NCI-H510A treated with DMSO at 0.1 percent for 48 hours (cell line): ENCODE results near the gene SORCS2.
A peak's percentile ranks its signal among the peaks of the same experiment; 100 is the strongest.

Source experiments
- DNase-seq: peaks from one replicate; lab custom pipeline; 2025; lab: John Stamatoyannopoulos, UW

SORCS2 gene

DNA sequence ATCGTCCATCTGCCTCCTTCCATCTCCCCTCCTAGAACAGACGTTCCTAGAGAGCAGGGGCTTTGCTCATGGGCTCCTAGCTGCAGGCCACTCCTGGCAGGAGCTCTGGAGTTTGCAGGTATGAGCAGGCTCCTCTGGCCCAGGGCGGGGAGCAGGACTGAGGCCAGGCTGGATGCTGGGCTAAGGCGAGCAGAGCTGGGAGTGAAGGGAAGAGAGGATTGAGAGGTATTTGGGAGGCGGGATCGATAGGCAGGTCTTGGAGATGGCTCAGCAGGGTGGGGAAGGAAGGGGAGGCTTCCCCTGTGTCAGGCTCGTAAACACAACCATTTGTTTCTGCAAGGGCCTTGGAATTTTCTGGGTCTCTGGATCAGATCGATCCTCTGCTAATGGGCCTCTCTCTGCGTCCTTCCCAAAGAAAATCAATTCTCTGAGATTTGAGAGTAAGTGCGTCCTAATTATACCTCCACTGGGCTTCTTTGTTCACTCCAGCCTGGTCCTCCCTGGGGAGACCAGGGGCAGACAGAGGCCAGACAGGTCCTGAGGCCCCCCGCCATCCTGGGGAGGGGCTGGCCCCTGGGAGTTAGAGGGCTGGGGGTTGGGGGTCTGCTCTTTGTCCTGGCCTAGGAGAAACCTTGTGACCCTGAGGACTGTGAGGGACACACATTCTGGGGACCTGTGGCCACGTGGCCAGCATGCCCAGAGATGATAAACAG, 337.2 kb downstream of the SORCS2 start:
- DNase-seq, result no peak

DNA sequence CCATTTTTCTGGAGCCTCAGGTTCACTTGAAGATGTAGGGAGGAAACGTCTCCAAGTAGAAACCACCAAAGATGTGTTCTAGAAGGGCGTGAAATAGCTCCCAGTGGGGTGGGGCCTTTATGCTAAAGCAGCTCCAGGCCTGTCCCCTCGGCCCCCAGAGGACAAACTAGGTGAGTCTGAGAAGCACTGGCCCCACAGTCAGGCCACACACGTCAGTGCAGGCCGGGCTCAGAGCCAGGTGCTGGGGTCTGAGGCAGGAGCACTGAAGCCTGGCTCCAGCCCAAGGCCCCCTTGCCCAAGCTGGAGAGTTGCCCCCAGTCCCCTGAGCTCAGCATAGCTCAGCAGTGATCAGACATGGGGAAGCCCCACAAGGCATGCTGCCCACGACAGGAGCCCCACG, 337.7 kb downstream of the SORCS2 start:
- no peak for DNase-seq

DNA sequence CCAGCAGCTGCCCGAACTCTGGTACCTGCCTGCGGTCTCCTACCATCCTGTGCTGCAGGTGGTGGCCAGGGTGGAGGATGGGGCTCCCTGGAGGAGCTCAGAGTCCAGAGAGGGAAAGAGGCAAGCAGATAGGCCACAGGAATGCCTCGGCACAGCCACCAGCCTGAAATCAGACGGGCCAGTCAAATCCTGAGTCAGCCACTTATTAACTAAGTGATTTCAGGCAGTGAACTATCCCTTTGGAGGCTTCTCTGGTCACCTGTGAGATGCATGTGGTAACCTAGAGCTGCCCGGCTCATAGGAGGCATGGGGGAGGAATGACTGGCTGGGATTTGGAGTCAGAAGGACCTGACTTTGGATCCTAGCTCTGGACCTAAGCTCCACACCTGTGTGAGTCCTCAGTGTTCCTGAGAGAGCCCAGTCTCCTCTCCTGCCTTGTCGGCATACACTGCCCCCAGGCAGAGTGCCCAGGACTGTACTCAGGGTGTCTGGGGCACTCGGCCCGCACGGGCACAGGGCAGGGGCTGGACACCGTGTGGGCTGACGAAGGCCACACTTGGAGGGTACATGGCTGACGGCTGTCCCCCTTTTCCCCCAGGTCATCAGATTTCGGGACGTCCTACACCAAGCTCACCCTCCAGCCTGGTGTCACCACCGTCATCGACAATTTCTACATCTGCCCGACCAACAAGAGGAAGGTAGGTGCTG, 338.7 kb downstream of the SORCS2 start:
- DNase-seq, result no peak

DNA sequence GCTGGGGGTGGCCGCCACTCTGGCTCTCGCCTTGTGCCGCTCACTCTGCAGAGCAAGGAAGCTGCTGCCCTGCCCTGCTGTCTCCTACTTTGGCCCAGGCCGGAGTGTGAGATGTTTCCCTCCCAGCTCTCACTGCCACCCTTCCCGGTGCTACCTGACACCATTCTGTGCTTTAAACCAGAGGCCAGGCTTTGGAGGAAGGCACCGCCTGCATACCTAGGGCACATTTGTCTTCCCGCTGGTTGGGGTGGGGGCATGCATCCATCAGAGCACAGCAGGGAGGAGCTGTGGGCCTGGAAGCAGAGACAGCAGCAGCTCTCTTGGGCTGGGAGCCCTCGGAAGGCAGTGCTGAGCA, 339.3 kb downstream of the SORCS2 start:
- no peak for DNase-seq

DNA sequence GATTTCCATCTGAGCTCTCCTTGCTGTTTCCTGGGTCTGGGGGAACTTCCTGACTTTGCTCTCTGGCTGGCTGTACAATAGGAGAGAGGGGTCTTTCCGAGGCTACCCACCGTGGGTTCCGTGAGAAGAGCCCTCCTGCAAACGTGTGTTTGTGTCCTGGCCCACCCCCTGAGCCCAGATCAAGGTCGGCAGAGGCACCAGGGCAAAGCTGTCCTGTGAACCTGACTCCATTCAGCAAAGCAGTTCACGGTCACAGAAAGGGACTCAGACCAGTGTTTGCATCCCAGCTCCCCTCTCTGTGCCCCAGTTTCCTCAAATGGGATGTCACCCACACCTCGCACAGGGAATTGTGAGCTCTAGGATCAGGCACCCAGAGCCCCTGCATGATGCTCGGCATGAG, 339.7 kb downstream of the SORCS2 start:
- DNase-seq, result no peak

DNA sequence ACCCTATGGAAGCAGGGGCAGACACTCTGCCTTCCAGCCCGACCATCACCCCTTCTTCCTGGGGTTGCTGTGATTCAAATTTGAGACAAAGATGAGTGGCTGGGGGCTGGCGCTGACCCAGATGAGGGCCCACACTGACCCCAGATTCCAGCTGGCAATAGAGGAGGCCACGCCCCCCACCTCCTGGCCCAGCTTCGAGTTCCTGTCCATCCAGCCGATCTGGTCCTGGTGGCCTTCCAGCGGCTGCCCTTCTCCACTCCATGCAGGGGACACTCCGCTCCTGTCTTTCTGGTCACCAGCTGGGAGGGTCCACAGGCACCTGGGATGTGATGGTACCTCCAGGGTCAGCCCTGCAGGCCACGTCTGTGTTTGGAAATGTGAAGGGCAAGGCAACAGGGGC, 340.9 kb downstream of the SORCS2 start:
- no peak for DNase-seq

DNA sequence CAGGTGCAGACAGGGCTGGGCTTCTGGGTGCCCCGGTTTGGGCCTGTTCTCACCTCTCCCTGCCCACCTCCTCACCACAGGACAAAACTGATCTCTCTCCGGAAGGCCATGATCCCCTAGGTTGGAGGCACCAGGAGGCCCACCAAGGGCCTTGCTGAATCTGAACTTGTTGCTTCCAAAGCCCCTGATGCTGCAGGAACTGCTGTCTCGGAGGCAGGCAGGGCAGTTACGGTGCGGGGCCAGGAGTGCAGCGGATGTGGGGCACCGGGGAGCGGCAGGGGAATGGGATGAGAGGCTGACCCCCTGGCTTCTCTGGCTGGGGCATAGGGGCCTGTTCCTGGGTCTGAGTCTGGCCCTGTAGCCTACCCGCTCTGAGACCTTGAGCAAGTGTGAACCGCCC, 342.8 kb downstream of the SORCS2 start:
- DNase-seq, result no peak

DNA sequence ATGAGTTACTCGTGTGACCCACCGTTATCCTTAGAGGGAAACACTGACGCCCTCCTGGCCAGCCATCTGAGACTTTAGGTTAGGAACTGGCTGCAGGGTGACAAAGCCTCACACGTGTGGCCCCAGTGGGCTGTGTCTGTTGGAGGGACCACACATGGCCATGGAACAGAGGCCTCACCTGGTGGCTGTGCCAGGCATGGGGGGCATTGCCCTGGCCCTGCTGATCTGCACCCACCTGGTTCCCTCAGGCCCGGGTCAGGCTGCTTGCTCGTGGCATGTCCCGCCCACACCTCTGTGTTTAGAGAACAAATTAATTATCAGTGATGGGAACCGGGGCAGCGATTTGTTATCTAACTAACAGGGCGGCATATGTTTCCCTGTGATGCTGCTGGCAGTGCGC, 343.3 kb downstream of the SORCS2 start:
- no peak for DNase-seq

DNA sequence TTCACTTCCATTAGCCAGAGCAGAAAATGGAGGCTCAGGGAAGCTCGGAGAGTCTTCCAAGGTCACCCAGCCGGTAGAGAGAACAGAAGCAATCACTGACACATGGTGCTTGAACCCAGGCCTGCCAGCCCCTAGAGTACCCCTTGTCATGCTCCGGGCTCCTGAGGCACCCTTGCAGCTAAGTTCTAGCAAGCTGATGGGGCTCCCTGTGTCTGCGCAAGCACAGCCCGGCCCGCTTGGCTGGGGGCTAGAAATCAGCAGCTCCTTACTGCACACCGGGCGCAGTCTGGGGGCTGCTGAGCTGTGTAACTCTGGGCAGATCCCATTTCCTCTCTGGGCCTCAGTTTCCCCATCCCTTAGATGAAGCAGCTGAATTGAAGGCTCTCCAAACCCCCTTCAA, 344.5 kb downstream of the SORCS2 start:
- no peak for DNase-seq

DNA sequence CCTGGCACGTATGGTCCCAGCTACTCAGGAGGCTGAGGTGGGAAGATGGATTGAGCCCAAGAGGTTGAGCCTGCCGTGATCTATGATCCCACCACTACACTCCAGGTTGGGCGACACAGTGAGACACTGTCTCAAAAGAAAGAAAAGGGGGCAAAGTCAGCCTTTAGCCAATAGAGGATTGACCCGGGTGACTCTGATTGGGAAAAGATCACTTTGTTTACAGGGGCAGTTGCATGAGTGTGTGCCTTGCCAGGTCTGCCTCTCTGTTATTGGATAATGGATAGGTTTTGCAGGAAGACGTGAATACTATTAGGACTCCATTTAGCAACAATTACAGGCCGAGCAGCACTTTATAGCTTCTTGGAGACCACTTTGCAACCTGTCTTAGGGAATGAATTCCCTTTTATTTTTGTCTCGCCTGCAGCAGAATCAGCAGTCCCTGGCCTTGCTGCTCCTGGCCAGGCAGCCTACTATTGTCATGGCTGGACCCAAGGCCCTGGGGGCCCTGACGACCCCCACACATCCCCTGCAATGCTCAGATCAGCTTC, 345.6 kb downstream of the SORCS2 start:
- no peak for DNase-seq

DNA sequence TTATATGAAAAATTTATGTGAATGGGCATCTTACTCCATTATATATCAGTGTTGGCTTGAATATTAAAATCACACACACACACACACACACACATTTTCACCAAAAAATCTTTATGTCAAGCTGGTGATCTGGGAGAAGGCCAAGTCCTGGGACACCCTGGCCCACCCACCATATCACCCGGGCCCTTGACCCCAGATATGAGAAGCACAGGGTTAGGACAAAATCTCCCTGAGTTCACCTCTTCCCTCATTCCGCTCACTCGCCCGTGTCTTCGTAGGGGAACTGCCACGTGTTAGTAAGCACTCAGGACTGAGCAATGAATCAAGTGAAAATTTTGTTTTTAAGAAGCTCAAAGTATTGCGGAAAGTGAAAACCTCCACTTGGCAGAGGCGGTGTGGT, 346.2 kb downstream of the SORCS2 start:
- DNase-seq, result no peak

DNA sequence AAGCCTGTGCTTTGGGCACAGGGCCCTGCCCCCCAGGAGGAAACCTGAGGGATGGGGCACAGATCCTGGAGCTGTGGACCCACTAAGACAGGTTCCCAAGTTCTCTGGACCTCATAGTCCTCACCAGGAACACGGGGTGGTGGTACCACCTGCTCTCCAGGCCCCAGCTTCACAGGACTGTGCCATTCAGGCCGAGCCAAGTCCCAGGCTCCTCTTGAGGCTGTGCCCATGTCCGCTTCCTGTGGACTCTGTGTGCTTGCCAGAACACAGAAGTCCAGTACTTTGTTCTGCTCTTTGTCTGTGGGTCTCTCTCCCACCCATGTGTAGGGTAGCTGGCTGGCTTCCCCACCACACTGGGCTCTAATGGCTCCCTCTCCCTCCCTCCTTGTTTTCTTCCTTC, 346.8 kb downstream of the SORCS2 start:
- no peak for DNase-seq

DNA sequence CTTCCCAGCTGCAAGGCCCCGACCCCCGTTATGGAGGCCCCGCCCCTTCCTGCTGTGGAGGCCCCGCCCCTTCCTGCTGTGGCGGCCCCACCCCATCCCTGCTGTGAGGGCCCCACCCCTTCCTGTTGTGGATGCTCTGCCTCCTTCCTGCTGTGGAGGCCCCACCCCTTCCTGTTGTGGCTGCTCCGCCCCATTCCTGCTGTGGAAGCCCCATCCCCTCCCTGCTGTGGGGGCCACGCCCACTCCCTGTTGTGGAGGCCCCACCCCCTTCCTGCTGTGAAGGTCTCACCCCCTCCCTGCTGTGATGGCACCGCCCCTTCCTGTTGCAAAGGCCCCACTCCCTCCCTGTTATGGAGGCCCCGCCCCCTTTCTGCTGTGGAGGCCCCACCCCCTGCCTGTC, 347.3 kb downstream of the SORCS2 start:
- no peak for DNase-seq

DNA sequence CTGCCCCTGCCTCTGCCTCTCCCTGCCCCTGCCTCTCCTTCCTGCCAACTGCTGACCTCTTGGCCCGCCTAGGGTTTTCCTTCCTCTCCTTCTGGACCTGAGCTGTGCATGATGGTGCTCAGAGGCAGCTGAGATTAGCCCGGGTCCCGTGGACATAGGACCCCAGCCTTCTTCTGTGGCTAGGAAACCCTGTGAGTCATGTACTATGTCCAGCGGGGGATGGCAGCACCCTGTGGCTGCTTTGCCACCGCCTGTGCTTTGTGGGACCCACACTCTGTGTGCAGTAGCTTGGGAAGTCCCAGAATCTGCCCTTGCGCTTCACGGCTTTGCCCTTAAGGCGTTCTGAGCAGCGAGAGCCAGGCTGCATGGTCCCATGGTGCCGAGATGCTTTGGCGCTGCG, 347.9 kb downstream of the SORCS2 start:
- no peak for DNase-seq

DNA sequence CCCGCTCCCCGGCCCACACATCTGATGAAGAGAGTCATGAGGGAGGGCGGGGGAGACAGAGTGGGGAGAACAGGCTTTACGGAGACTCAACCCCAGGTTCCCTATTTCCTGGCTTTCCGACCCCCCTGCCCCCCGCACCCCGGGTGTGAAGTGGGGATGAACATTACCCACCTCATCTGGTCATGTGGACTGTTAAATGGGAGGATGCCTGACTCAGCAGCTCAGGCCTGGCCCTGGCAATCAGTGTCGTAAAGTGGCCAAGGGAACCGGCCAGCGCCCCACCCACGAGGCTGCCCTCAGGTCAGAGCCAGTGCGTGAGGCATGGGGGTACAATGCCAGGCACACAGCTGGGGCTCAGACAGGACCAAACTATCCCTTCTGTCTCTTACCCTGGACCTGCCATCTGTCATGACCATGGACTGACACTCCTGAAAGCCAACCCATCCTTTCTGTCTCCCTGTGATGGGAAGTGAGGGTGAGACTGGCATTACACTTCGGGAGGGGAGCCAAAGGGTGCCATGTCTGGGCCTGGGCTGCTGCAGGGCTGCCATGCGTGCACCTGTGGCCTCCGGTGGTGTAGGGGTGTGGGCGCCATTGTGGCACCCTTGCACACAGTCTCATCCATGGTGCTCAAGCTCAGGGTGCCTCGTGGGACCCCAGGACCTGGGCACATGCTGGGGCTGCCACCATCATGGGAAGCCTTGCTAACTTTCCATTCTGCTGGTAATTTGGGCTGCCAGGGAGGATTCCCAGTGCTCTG, 348.5 kb downstream of the SORCS2 start:
- no peak for DNase-seq

DNA sequence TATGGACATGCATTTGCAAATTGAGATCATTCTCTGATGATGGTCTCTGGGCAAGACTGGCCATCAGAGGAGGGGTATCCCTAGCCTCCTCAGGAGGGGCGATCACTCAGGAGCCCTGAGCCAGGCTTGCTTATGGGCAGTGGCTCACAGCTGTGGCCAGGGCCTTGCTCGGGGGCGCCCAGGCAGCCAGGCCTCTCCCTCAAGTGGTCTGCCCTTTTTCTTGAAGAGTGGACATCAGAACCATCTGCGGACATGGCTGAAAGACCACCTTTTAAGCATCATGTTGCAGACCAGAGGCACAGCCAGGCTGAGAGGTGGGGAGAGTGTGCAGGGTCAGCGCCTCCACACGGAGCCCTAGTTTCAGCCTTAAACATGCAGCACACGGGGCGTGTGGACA, 349.1 kb downstream of the SORCS2 start:
- no peak for DNase-seq

DNA sequence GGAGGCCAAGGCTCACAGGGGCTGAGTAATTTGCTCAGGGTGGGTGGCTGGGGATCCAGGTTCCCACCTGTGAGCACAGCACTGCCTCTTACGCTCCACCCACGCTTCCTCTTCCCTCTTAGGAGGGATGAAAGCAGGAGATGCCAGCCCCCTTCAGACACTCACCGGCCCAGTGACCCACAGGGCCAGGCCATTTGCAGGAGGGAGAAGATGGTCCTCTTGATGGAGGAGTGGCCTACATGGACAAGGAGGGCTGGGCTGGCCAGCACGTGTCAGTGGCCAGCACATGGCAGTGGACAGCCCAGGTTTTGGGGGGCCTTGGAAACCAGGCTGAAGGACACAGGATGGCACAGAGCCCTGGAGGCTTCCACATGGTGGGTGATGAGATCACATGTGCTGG, 350.4 kb downstream of the SORCS2 start:
- DNase-seq, result no peak

DNA sequence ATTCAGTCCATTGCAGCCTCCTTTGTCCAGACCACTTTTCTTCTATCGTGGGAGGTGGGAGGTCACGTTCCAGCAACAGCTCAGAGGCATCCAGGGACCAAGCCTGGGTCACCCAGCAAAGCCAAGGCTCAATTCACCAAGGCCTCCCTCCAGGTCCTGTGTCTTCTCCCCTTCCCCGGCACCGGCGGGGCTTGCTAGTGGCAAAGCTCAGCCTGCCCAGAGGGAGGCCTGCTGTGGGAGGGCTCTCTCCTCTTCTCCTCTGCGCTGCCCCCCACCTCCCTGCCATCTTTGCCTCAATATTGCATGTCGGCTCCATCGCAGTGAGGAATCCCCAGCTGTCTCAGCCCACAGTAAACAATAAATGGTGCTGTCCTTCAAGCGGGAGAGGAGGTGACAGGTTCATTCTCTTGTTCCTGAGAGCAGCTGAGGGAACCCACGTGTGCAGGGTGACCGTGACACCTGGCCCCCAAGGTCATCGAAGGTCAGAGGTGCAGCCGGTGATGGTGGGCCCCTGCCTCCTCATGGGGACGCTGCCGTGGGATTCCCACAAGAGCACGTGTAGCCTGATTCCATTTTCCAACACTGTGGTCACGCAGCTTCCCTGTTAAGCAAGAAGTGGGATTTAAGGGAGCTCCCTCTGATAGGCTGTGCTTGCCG, 353.9 kb downstream of the SORCS2 start:
- no peak for DNase-seq

DNA sequence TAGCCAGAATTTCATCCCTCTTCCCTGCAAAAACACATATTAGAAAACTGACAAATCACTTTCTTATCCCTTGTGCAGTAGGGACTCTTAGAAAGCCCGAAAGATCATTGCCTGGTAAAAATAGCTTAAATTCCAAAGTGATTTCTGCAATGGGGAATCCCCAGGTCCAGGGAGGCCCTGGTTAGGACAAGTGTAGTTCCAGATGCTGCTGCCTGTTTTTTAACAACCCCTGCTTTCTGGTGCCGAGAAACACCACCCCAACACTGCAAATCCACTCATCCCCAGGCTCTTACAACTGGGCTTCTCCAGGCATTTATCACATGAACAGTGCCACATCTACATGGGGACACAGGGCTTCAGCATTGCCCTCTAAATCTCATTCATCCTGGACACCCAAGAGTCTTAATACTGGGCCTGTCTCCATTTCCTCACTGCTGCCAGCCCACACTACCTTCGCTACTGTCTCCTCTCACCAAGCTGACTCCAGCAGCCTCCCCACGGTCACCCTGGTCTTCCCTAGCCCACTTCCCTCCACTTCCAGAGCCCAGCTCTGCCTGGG, 354.6 kb downstream of the SORCS2 start:
- DNase-seq, result no peak

DNA sequence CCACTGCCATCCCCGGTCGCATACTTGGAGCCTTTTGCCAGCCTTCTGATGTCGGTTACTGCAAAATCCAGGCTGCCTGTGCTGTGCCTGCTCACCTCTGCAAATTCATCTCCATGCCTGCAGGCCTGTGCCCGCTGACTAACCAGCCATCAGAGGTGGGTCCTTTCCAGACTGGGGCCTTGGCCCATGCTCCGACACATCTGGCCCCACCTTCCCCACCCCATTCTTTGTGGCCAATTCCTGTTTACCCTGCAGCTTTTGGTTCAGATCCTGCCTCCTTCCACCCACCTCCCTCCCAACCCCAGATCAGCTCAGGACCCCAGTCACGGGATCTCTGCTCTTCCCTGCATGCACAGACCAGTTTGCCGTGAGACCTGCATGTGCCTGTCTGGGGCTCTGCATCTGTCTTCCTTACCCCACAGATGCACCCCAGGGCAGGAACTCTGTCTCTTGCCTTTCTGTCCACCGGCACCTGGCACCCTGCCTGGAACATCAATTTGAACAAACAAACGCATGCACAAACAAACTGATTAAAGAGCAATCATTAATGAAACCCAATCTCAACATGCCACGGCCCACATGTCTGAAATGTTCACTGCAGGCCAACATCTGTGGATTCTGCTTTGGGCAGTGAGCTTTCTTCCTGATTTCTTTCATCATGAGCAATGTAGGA, 355.2 kb downstream of the SORCS2 start:
- peak; percentile 21 for DNase-seq

DNA sequence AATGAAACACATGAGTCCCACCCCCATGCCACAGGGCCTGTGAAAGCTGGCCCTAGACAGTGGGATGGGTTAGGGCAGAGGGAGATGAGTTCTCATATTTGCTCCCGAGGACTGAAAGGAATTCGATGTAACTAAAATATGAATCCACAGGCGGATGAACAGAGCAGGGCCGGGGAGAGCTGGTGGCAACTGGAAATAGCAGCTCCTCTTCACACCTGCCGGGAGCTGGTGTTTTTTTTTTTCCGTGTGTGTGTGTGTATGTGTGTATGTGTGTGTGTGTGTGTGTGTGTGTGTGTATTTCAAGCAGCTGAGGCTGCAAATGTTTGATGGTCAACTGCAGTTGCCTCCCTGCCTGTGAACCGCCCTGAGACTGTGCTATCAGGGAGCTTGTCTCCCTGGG, 357.5 kb downstream of the SORCS2 start:
- DNase-seq, result no peak

DNA sequence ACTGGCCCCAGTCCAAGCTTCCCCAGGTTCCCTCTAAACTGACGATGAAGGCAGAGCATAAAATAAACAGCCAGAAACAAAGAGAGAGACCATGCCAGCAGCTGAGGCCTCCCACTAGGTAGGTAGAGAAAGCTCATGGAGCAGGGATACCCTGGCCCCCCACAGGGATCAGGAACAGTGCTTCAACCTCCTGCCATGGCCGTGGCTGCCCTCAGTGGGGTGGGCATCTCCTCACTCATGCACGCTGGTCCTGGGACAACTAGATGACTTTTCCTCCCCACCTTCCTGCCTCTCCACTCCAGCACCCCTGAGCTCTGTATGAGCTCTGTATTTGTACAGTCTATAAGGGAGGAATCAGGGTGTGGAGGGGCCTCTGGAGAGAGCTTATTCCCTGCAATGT, 360.1 kb downstream of the SORCS2 start:
- DNase-seq, result no peak
